DOHH2 (cell line): ENCODE data around the gene SLC38A1.

Source experiments
- H3F3A ChIP-seq: fragments of 200-600 bp; sonication (generic), shearing (Covaris generic); 2 replicates; pipeline ENCODE4 v1.6.0; 2016; ENCODE audit warnings: antibody characterized with exemption, mild to moderate bottlenecking; ENCODE audit not compliant: control insufficient read depth, insufficient read depth
- H3K27ac ChIP-seq: fragments of 200-600 bp; sonication (generic); 2 replicates; pipeline ENCODE4 v1.5.1; 2014; ENCODE audit warnings: low read depth, mild to moderate bottlenecking, low read length, moderate library complexity
- H3K27me3 ChIP-seq: fragments of 200-600 bp; sonication (generic); 2 replicates; pipeline ENCODE4 v1.6.1; 2014; ENCODE audit warnings: mild to moderate bottlenecking, low read length, mixed read lengths; ENCODE audit not compliant: control insufficient read depth
- H3K36me3 ChIP-seq: fragments of 200-600 bp; sonication (generic); 2 replicates; pipeline ENCODE4 v1.6.1; 2014; ENCODE audit warnings: mild to moderate bottlenecking, low read length, moderate library complexity, mixed read lengths; ENCODE audit not compliant: control insufficient read depth
- H3K4me1 ChIP-seq: fragments of 200-600 bp; sonication (generic); 2 replicates; pipeline ENCODE4 v1.6.1; 2014; ENCODE audit warnings: mild to moderate bottlenecking, low read length, mixed read lengths; ENCODE audit not compliant: control insufficient read depth
- H3K4me2 ChIP-seq: fragments of 200-600 bp; sonication (generic); 2 replicates; pipeline ENCODE4 v1.6.0; 2014; ENCODE audit warnings: mild to moderate bottlenecking, low read length, moderate library complexity
- H3K4me3 ChIP-seq: fragments of 200-600 bp; sonication (generic); 2 replicates; pipeline ENCODE4 v1.5.1; 2014; ENCODE audit warnings: mild to moderate bottlenecking, low read length, mixed read lengths
- H3K79me2 ChIP-seq: fragments of 200-600 bp; sonication (generic); 2 replicates; pipeline ENCODE4 v1.6.1; 2014; ENCODE audit warnings: mild to moderate bottlenecking, low read length, mixed read lengths; ENCODE audit not compliant: control insufficient read depth
- H3K9me2 ChIP-seq: fragments of 200-600 bp; sonication (generic); replicated peaks from 2 replicates; pipeline ENCODE4 v1.6.1; 2014; ENCODE audit warnings: mild to moderate bottlenecking, low read length, mixed read lengths; ENCODE audit not compliant: control insufficient read depth
- H3K9me3 ChIP-seq: fragments of 200-600 bp; sonication (generic); 2 replicates; pipeline ENCODE4 v1.6.1; 2014; ENCODE audit warnings: antibody characterized with exemption, low read length, mixed read lengths; ENCODE audit not compliant: control insufficient read depth, insufficient read depth
- H4K20me1 ChIP-seq: fragments of 200-600 bp; sonication (generic); 2 replicates; pipeline ENCODE4 v1.6.0; 2014; ENCODE audit warnings: low read depth, mild to moderate bottlenecking, antibody characterized with exemption, low read length, moderate library complexity; ENCODE audit not compliant: control insufficient read depth, insufficient read depth
- CTCF ChIP-seq: fragments of 200-600 bp; sonication (generic); IDR thresholded peaks from one replicate; pipeline ENCODE4 v1.5.1; 2014; ENCODE audit warnings: antibody characterized with exemption, mild to moderate bottlenecking, low read depth, low read length; ENCODE audit not compliant: poor library complexity, severe bottlenecking
- EZH2phosphoT487 ChIP-seq: fragments of 200-600 bp; sonication (generic); IDR thresholded peaks from 2 replicates; pipeline ENCODE4 v1.6.1; 2017; ENCODE audit warnings: borderline replicate concordance, mild to moderate bottlenecking, antibody characterized with exemption, low read length, moderate library complexity, mixed read lengths

The SLC38A1 gene

DNA sequence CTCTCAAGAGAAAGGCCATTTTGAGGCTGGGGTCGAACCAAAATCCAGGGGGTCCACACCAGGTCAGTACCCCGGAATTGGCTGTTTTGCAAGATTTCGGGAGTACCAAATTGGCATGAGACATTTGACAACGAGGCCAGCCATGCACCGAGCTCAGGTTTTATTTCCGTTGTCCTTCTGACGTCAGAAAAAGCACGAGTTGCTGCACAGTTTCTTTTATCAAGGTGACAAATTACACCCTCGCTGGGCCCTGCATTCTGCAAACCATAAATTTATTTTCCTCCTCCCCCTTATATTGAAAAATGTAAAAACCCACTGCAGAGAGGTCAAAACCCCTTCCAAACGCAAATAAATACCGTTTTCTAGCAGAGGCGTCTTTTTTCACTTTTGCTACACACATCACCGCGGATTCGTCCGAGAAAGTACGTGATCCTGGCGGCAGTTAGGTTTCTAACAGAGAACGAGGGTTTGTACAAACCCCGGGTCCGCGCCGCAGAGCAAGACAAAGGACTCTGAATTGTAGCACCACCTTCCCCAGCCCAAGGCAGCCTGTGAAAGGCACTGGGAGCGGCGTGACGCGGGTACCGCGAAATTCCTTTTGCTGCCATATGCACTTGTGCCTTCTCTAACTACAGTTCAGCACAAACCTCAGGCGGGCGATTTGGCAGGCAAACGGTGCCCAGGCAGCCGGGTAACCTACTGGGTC, 1.8 kb downstream of the SLC38A1 start:
- TF ChIP-seq CTCF: no peak
- no peak for TF ChIP-seq EZH2phosphoT487
- Histone ChIP-seq H3F3A (peaks cover 11% of the 10 kb centered on the region; the same call in 1 of the 2 replicates), H3K9me3 (no peaks in the 10 kb centered on the region), H3K36me3 (peaks cover 73% of the 10 kb centered on the region), H3K4me2 (peak overlapping the region; percentile 91), H4K20me1 (peaks cover 38% of the 10 kb centered on the region), H3K79me2 (peaks cover 100% of the 10 kb centered on the region), H3K4me3 (peak overlapping the region; percentile 96), H3K27me3 (no peaks in the 10 kb centered on the region), H3K27ac (peak overlapping the region; percentile 94), H3K4me1 (peaks cover 59% of the 10 kb centered on the region), H3K9me2 (no peaks in the 10 kb centered on the region)

- Histone ChIP-seq H3K36me3 (peaks cover 79% of the 10 kb centered on the region), H4K20me1 (peaks cover 38% of the 10 kb centered on the region), H3K79me2 (peaks cover 100% of the 10 kb centered on the region), H3K27me3 (no peaks in the 10 kb centered on the region), H3K4me3 (peak overlapping the region; percentile 96), H3K4me1 (peaks cover 63% of the 10 kb centered on the region), H3K27ac (peak overlapping the region; percentile 94), H3K9me2 (no peaks in the 10 kb centered on the region), H3F3A (peaks cover 11% of the 10 kb centered on the region; the same call in 1 of the 2 replicates), H3K4me2 (peak overlapping the region; percentile 91), H3K9me3 (no peaks in the 10 kb centered on the region)
- TF ChIP-seq CTCF (no peak), EZH2phosphoT487 (no peak)
Measured at GRCh38 chr12:46266382-46266791, 2.5 kb downstream of the SLC38A1 start.

- peaks cover 86% of the 10 kb centered on the region for H3K36me3 ChIP-seq
- peaks cover 11% of the 10 kb centered on the region; the same call in 1 of the 2 replicates for H3F3A ChIP-seq
- H3K4me3 ChIP-seq: peak overlapping the region; percentile 96
- no peaks in the 10 kb centered on the region for H3K9me2 ChIP-seq
- H3K27me3 ChIP-seq: no peaks in the 10 kb centered on the region
- H3K9me3 ChIP-seq: no peaks in the 10 kb centered on the region
- peaks cover 62% of the 10 kb centered on the region for H3K4me1 ChIP-seq
- no peak for TF ChIP-seq CTCF
- no peak for TF ChIP-seq EZH2phosphoT487
- peaks cover 38% of the 10 kb centered on the region for H4K20me1 ChIP-seq
- peak overlapping the region; percentile 91 for H3K4me2 ChIP-seq
- H3K27ac ChIP-seq: no peak overlapping the region
- peaks cover 100% of the 10 kb centered on the region for H3K79me2 ChIP-seq
Measured at GRCh38 chr12:46265734-46266133, 3.1 kb downstream of the SLC38A1 start.
